ENCODE data around the gene KDM2A. TPM values are rescaled to one million over a fixed set of nuclear protein-coding genes. Genes with fewer than 3 reads are reported as not detected.
A peak's percentile ranks its signal among the peaks of the same experiment; 100 is the strongest.

Gene KDM2A
- total and polyA plus RNA-seq, 2 donors (not counting 1 experiment from before 2014, with no cell fraction given), result 132 to 229 TPM

GRCh38 chr11:67211656-67212436 lies 92.8 kb downstream of the KDM2A start:
- H4K20me1 ChIP-seq (ENCODE audit: control insufficient read depth, insufficient read depth, low read length, poor library complexity, severe bottlenecking), result peaks cover 45% of the 10 kb centered on the region

More at GRCh38 chr11:67211656-67212436, 92.8 kb downstream of the KDM2A start:
- peaks cover 18 to 20% of the 10 kb centered on the region in 2 donors for H3K4me1 ChIP-seq (ENCODE audit: control insufficient read depth in 2 of 2, insufficient read depth in 2 of 2, low read length in 2 of 2)
- H3K79me2 ChIP-seq (ENCODE audit: control insufficient read depth, insufficient read depth, low read length), result peaks cover 8% of the 10 kb centered on the region
- no peak for DNase-seq
- Mint-ChIP-seq H3K27ac (no peak overlapping the region), H3K4me3 (no peak overlapping the region), H3K9me3 (ENCODE audit: insufficient read depth) (no peaks in the 10 kb centered on the region), H3K4me1 (peaks cover 16% of the 10 kb centered on the region), H3K27me3 (no peaks in the 10 kb centered on the region)
- H3K4me3 ChIP-seq (ENCODE audit: control extremely low read depth in 1 of 5, extremely low read depth in 1 of 5, insufficient read depth in 1 of 5, low read depth in 2 of 5, low read length in 4 of 5), result peak overlapping the region in 1 of 5 experiments; percentile 12
- no peak overlapping the region for H3K9ac ChIP-seq (ENCODE audit: low read length)
- no peak overlapping the region for H3K27ac ChIP-seq (ENCODE audit: low read length in 2 of 2)
- no peak overlapping the region for H2AFZ ChIP-seq (ENCODE audit: insufficient read depth, low read depth, low read length, poor library complexity, severe bottlenecking)
- H3K27me3 ChIP-seq (replicated peaks in 1 of 4; ENCODE audit: control extremely low read depth in 1 of 4, control insufficient read depth in 3 of 4, insufficient read depth in 4 of 4, low read length in 3 of 4), result no peaks in the 10 kb centered on the region
- ChIA-PET POLR2A (no interaction called here), CTCF (interaction anchor here (0.6 kb wide), 1 partner anchor 84 kb away, joined by 3 read pairs; no protein-coding TSS in a partner anchor)
- TF ChIP-seq EZH2 (IDR thresholded peaks at IDR 0.05; ENCODE audit: borderline replicate concordance, insufficient read depth, low read depth, low read length, poor library complexity, severe bottlenecking) (no peak), CTCF (IDR thresholded peaks at IDR 0.05) (no peak)
- ATAC-seq (ENCODE audit: low read depth), result no peak
- H3K36me3 ChIP-seq (replicated peaks in 1 of 2; ENCODE audit: control extremely low read depth in 1 of 2, control insufficient read depth in 1 of 2, extremely low read depth in 1 of 2, insufficient read depth in 2 of 2, low read length in 1 of 2), result peaks cover 4 to 46% of the 10 kb centered on the region in 2 experiments
- H3K4me2 ChIP-seq (replicated peaks; ENCODE audit: low read depth, low read length, poor library complexity, severe bottlenecking), result no peak overlapping the region
- WGBS (ENCODE audit: insufficient coverage), result 94% methylated on average over 2 of the region's 2 CpGs
- H3K9me3 ChIP-seq (ENCODE audit: control extremely low read depth in 1 of 3, control insufficient read depth in 2 of 3, insufficient read depth in 1 of 3, low read length in 2 of 3), result no peaks in the 10 kb centered on the region
- intact Hi-C loops (cut with micrococcal nuclease), result loop anchor here (2.0 kb wide), 1 partner anchor 29 kb away; no protein-coding TSS in a partner anchor

All from B cell (primary cell).